GM21515 (cell line): ENCODE results near the gene CELF5.
A peak's percentile ranks its signal among the peaks of the same experiment; 100 is the strongest.

Experiments used
- ATAC-seq: cut with Tn5 transposase; IDR thresholded peaks from one replicate; pipeline ENCODE4 v1.9.1; 2021; ENCODE audit not compliant: unreplicated experiment

Gene CELF5

GRCh38 chr19:3224346-3225168 lies at the start of gene CELF5:
TSS of gene CELF5 (plus strand) at chr19:3224661. CDS start at chr19:3224740, 79 bp downstream.
- no peak for ATAC-seq

DNA sequence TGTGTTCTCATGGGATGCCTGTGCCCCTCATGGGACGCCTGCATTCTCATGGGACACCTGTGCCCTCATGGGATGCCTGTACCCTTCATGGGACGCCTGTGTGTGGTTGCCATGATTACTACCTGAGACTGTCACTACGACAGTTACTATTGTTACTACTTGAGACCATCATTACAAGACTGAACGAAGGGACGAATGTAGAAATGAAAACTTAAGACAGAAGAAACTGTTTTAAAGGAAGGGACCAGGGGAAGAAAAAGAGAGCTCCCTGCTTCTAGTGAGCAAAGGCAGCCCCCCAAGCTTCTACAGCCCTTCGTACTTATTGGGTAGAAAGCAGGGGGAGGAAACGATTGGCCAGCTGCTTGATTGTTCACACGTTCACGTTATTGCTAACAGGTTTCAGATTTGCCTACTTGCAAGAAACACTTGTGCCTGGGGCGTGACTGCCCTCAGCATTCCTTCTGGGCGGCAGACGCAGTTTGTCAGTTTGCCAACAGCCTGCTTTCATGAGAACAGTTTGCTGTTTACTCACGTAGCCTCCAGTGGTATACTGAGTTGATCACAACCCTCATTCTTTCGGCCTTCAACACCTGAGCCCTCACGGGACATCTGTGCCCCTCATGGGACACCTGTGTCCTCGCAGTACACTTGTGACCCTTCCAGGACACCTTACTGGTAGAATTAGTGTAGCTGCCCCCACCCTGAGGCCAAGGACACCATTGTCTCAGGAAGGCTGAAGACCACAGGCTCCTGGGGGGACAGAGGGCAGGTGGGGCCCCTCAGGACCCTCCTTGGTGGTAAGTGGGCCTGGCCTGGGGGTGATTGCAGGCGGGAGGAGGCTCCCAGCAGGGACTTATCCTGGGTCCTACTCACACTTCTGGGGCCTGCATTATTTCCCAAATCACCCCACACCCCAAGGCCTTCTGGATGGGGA lies 48.4 kb upstream of the CELF5 start:
- ATAC-seq: no peak

DNA sequence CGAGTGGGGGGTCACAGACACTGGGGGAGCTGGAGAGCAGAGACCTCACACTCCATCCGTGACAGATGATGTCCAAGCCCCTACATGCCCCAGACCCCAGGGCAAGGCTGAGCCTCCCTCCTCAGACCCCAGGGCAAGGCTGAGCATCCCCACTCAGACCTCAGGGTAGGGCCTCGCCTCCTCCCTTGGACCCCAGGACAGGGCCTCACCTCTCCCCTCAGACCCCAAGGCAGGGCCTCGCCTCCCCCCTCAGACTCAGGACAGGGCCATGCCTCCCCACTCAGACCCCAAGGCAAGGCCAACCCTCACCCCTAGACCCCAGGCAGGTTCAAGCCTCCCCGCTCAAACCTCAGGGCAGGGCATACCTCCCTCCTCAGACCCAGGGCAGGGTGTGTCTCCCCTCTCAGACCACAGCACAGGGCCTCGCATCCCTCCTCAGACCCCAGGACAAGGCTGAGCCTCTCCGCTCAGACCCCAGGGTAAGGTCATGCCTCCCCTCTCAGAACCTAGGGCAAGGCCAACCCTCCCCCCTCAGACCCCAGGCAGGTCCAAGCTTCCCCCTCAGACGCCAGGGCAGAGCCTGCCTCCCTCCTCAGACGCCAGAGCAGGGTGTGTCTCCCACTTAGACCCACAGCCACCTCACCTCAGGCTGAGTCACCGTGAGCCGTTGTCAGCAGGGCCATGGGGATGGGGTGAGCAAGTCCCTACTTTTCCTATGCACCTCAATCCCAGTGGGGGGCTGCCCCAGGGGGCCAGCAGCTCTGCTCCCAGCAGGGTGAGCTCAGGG lies 47.6 kb upstream of the CELF5 start:
- ATAC-seq: no peak

DNA sequence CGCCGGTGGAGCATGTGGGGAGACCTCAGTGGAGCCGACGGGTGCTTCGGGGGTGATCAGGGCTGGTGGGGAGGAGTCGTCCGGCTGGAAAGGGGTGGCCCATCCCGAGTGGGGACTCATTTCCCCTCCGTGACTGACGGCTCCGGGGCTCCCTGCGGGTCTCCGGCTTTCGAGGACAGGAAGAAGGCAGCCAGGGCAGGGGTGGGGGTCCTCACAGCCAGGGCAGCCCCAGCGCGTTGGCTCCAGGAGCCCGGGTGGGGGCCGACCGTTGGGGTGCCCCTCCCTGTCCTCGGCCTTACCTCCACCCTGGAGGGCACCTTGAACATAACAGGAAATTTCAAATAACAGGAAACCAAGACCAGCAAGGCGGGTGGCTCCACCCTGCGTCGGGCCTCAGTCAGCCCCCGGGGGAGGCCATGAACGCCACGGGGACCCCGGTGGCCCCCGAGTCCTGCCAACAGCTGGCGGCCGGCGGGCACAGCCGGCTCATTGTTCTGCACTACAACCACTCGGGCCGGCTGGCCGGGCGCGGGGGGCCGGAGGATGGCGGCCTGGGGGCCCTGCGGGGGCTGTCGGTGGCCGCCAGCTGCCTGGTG lies 46.0 kb upstream of the CELF5 start, which contains the start of gene S1PR4:
Gene S1PR4, plus strand, starts transcription at position 393 of the 596 bp plus-strand sequence. Its CDS starts 24 bp downstream, at position 417.
- no peak for ATAC-seq

- ATAC-seq: no peak
Measured at GRCh38 chr19:3178973-3179738, 45.3 kb upstream of the CELF5 start.

- ATAC-seq: no peak
Measured at GRCh38 chr19:3179739-3180293, 44.6 kb upstream of the CELF5 start.

DNA sequence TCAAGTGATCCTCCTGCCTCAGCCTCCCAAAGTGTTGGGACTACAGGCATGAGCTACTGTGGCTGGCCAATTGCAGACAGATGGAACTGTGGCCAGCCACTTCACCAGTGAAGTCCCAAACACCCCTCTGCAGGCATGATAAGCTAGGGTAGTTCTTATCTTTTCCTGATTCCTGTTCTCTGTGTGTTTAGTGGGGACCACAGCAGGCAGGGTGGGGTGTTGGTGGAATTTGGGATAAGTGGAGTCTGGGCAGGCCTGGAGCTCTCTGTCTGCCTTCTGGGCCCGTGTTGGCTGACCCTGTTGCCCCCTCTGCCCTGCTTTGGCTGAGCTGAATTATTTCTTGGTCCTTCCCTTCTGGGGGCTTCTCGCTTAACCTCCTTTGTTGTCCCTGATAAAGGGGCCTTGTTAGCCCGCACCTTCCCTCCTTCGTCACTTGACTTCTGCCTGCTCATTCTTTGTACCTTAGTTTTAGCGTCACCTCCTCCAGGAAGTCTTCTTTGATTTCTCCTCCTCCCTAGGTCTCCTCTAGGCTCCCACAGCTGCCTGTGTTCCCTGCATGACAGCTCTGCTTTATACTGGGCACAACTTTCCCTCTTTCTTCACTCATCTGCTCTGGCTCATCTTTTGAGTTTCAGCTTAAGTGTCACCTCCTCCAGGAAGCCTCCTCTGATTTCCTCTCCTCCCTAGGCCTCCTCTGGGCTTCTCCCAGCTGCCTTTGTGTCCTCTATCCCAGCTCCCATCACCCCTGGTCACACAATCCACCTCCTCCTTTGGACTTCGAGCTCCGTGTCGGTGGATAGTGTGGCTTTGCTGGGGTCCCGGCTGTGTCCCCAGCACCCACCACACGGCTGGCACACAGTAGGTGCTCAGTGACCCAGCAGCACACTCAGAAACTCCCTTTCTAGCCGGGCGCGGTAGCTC lies 40.5 kb upstream of the CELF5 start:
- ATAC-seq: no peak

GRCh38 chr19:3184847-3185460 lies 39.5 kb upstream of the CELF5 start:
- peak; percentile 16 for ATAC-seq

- ATAC-seq: peak; percentile 65
Measured at GRCh38 chr19:3185461-3186159, 38.9 kb upstream of the CELF5 start, which contains the start of gene NCLN. TSS of gene NCLN (plus strand) at chr19:3185930. CDS start at chr19:3186031, 101 bp downstream.

- peak; percentile 6 for ATAC-seq
Measured at GRCh38 chr19:3186160-3186688, 38.2 kb upstream of the CELF5 start.

- ATAC-seq: no peak
Measured at GRCh38 chr19:3186891-3187661, 37.4 kb upstream of the CELF5 start.

DNA sequence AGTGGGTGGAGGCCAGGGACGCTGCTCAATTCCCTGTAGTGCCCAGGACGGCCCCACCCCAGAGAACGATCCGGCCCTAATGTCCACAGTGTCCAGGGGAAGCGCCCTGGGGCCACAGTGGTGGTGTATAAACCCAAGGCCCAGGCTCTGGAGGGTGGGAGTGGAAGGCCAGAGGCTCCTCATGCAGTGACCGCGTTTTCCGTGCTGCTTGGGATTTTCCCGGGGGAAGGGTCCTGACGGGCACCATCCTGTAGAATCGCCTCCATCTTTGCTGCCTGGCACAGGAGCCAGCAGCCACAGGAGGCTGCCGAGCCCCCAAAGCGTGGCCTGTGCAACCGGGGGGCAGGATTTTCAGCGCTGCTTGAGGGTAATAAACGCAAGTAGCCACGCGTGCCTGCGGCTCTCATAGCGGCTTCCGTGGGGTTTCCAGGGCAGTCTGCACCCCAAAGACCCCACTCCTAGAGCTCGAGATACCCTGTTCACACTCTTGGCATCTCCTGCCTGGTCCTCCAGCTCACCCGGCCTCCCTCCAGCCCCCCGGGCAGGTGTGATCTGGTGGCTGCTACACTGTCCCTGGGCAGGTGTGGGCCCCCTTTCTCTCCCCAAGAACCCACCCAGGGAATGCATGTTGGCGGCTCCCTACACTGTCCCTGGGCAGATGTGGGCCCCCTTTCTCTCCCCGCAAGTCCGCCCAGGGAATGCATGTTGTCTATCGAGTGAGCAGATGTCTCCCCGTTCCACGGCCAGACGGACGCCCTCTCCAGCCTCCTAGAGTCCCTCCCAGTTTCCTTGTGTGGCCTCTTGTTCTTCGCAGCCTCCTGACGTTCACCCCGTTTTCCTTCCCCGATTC lies 36.6 kb upstream of the CELF5 start:
- ATAC-seq: no peak

GRCh38 chr19:3188627-3189596 lies 35.5 kb upstream of the CELF5 start:
- ATAC-seq: no peak
